G401.6 (cell line): ENCODE results near the gene EMB.
"Not testable (repeated sequence)": the region's sequence is repeated elsewhere in the genome, so short reads cannot be mapped to it uniquely, and the experiment has no call there.

Experiments
- FAIRE-seq: peaks from 2 replicates; lab custom pipeline; 2012; peaks lifted over from hg19 to GRCh38; lab: Jason Lieb, UNC

Gene EMB, protein sequence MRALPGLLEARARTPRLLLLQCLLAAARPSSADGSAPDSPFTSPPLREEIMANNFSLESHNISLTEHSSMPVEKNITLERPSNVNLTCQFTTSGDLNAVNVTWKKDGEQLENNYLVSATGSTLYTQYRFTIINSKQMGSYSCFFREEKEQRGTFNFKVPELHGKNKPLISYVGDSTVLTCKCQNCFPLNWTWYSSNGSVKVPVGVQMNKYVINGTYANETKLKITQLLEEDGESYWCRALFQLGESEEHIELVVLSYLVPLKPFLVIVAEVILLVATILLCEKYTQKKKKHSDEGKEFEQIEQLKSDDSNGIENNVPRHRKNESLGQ

DNA sequence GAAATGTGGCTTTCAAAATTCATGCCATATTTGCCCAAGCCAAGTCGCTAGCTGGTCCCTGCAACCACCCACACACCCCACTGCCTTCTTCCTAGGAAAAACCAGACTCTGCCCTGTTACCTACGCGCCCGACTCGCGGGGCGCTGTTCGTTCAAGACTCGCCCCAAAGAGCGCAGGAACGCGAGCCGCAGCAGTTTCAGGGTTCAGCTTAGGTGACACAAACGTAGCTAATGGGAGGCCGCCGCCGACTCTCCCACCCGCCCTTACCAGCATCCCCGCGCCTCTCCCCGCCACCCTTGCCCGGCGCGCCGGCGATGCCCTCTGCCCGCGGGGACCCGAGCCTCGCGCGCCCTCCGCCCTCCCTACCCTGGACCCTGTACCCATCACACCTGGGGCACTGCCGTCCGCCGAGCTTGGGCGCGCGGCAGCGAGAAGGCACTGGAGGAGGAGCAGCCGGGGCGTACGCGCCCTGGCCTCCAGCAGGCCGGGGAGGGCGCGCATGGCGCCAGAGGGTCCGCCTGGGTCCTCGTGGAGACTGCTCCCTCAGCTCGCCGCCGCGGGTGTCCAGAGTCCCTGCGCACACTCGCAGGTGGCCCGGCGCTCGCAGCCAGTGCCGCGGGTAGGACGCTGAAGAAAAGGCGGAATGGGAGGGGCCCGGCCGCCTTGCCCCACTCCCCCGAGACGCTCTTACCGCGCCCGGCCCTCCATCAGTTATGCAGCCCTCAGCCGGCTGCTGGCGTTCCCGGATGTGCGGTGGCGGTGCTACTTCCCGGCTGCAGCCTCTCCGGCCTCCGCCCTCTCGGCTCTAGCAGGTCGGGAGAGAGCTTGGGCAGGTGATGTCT, at the start of gene EMB:
Gene EMB (minus strand): TSS at position 638 of the 842 bp plus-strand sequence. CDS start 137 bp downstream, at position 501.
- no peak for FAIRE-seq

DNA sequence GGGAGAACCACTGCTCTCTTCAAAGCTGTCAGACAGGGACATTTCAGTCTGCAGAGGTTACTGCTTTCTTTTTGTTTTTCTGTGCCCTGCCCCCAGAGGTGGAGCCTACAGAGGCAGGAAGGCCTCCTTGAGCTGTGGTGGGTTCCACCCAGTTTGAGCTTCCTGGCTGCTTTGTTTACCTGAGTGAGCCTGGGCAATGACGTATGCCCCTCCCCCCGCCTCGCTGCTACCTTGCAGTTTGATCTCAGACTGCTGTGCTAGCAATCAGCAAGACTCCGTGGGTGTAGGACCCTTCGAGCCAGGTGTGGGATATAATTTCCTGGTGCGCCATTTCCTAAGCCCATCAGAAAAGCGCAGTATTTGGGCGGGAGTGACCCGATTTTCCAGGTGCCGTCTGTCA, 48.4 kb upstream of the EMB start:
- not testable (repeated sequence) for FAIRE-seq

DNA sequence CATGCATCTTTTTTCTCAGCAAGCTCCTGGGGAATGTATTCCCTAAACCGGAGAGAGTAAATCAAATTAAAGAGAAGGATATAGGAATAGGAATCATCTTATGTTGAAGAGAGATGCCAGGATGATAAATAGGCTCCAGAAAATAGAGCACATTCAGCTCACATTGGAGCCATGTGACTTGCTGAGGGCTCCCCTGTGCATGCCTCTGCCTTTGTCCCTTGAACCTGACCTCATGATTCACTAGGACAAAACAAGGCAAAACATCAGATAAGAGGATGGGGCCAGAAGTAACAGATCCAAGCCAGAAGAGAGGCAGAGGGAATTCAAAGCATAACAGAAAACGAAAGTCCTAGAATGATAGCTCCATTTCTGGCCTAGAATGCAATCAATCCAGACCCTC, 37.7 kb upstream of the EMB start:
- FAIRE-seq = not testable (repeated sequence)

DNA sequence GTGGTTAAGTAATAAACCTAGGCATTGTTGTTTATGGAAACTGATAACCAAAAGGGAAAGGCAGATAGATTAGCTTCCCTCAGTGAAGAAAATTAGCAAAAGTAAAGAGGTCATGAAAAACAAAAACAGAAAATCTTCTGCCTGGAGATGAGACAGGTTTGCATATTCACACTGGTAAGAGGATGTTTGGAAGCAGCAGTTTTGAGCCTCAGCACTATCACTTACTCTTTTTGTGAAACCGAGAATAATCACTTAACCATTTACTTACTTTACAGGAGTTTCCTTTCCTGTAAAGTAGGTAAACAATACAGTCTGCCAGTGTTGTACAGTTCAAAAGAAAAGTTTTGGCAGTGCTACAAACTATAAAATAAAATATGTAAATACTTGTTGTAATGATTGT, 35.5 kb upstream of the EMB start:
- no peak for FAIRE-seq

DNA sequence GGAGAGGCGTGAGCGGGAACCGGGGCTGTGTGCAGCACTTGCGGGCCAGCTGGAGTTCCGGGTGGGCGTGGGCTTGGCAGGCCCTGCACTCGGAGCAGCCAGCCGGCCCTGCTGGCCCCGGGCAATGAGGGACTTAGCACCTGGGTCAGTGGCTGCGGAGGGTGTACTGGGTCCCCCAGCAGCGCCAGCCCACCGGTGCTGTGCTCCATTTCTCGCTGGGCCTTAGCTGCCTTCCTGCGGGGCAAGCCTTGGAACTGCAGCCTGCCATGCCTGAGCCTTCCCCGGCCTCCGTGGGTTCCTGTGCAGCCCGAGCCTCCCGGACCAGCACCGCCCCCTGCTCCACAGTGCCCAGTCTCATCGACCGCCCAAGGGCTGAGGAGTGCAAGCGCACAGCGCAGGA, 23.9 kb upstream of the EMB start:
- FAIRE-seq = not testable (repeated sequence)

DNA sequence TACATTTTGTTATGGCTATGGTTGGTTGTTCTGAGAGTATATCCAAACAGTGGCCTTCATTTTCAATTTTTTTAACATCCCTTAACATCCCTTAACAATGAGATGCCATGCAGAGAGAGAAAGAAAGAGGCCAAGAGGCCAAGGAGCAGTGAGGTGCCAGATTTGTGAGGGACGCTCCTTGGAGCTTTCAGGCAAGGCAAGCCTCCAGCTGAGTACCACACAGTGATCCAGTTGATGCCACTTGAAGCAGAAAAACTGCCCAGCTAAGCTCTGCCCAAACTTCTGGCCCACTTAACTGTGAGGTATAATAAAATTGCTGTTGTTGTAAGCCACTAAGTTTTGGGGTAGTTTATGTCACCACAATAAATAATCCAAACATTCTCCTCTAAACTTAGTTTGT, 22.6 kb upstream of the EMB start:
- FAIRE-seq = no peak

DNA sequence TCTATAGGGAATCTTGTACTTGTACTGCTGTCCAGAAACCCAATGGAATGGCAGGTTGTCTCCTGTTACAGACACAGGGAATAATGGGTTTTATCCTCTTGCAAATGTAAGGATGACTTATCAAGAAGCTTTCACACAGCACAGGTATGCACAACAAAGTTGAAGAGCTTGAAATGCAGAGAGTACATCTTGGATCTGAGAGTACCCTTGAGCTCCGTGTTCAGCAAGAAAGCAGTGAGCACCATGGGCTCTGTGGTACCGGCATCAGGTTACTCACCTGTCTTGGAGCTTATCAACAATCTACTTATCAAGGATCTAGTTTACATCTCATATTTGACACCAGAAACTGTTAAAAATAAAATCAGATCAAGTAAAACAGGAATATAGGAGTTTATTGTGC, 22.0 kb upstream of the EMB start:
- no peak for FAIRE-seq

DNA sequence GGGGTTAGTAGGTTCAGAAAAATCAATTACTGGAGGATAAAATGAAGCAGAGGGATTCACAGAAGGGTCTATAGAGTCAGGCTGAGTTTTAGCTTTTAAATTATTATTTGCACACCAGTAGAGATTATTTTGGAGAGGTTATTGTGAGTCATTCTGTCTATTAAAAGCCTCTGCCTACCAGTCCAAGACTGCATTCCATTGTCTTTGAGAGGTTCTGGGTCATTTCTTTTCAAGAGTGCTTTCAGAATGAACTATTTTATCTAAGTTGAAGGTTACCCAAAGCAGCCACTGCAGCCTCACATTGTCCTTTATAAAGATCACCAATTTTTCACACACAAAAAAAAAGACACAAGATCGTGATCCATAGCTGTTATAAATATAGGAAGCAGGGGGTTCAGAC, 21.5 kb upstream of the EMB start:
- not testable (repeated sequence) for FAIRE-seq

DNA sequence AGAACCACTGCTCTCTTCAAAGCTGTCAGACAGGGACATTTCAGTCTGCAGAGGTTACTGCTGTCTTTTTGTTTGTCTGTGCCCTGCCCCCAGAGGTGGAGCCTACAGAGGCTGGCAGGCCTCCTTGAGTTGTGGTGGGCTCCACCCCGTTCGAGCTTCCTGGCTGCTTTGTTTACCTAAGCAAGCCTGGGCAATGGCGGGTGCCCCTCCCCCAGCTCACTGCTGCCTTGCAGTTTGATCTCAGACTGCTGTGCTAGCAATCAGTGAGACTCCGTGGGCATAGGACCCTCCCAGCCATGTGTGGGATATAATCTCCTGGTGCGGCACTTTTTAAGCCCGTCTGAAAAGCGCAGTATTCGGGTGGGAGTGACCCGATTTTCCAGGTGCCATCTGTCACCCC, 17.3 kb upstream of the EMB start:
- FAIRE-seq = not testable (repeated sequence)

DNA sequence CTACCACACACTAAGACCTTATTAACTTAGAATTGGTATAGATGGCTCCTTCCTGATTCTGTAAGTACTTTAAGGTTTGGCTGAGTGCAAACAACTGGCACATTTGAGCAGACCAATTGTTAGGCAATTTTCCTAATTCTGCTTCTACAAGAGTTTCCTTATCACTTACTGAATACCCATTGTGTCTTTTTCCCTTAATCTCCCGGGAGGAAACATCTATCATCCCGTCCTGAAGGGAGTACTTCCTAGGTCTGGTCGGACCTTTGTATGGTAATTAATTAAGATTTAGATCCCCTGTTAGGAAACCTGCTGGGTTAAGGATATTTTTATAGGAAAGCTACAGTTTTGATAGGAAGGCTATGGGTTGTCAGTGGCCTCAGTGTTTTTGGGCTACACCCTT, 8.2 kb upstream of the EMB start:
- FAIRE-seq = not testable (repeated sequence)

DNA sequence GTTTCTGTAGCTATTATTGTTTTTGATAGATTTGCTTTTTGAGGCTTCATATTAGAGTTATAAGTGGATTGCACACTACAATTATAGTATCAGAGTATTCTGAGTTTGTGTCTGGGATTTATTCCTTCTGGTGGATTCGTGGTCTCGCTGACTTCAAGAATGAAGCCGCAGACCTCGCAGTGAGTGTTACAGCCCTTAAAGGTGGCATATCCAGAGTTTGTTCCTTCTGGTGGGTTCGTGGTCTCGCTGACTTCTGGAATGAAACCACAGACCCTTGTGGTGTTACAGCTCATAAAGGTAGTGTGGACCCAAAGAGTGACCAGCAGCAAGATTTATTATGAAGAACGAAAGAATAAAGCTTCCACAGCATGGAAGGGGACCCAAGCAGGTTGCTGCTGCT, 6.9 kb upstream of the EMB start:
- no peak for FAIRE-seq

DNA sequence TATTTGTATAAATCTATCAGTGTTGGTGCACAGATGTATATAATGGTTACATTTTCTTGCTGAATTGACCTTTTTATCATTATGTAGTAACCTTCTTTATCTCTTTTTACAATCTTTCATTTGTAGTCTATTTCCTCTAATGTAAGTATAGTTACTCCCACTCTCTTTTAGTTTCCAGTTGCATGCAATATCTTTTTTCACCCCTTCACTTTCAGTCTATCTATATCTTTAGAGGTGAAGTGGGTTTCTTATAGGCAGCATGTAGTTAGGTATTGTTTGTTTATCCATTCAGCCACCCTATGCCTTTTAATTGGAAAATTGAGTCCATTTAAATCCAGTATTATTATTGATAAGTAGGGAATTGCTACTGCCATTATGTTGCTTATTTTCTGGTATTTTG, 6.1 kb upstream of the EMB start:
- FAIRE-seq = no peak

DNA sequence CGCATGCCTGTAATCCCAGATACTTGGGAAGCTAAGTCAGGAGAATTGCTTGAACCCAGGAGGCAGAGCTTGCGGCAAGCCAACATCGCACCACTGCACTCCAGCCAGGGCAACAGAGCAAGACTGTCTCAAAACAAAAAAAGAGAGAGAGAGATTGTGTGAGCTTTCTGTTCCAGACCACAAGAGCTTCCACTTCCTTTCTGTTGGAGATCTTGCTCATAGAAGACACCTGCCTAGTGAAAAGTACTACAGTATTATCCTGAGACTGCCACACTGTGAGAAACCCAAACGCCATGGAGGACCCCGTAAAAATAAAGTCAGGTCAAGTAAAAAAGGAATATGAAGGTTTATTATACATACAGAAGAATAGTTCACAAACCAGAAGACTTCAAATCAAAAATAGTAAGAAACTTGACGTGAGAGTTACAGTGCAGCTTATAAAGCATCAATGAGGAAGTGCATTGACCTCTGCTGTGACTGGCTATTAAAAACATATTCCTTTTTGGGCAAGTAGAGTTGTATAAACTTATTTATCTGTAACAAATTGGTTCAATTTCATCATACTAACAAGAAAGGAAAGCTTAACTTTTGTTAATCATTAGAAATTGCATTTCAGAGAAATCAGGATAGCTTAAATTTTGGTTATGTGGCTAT, 4.3 kb upstream of the EMB start:
- FAIRE-seq = no peak

DNA sequence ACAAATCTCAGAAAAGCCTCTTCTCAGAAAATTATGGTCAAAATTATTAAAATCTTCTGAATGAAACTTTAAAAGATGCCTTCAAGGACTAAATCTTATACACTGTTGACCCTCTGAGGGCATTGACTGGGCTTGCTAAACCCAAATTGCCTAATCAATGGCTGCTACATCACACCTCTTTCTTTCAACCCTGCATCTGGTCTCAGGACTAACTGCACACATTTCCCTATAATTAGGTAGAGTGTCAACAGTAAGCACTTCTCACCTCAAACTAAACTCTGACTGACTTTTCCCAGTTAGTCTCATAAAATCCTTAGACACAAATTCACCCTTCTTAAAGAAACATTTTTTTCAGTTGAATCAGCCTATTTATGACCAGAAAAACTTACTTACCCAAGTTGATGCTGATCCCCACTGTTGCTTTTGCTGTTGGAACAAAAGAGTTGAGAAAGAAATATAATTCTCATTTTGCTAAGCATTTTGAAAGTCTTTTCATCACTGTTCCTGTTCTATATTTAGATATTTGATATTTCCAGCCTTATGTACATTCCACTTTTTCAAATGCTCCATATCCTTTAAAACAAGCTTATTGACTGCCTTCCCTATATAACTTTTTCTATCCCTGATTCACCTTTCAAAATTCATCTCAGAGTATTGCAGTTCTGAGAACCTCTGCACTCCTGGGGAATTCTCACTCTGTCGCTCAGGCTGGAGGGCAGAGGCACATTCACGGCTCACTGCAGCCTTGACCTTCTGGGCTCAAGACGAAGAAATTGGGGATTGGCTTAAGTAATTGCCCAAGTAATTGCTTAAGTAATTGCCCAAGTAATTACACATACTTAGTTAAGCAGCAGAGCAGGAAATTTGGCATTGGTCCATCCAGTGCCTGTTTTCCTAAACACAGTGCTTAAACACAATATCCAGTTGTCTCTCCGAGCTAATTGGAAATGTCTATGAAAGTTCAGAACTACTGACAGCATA, 1.8 kb upstream of the EMB start:
- not testable (repeated sequence) for FAIRE-seq

DNA sequence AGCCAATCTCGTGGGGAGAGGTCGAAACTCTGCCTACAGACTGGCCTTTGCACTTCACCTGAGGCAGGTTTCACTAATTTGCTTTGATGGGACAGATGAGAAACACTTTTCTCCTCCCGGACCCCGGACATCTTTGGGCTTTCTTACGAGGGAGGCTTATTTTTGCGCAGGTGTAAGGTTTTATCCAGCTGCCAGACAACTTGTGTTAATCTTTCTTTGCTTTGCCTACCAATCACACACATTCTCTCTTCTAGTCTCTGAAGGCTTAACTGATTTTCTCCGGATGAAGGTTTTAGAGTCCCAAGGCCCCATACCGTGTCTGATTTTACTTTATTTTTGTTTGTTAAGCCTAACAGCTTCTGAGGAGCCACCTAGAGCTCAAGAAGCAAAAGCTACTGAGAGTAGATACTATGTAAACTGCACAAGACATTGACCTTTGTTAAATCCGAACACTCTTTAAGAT, 436 bp upstream of the EMB start:
- FAIRE-seq = no peak

DNA sequence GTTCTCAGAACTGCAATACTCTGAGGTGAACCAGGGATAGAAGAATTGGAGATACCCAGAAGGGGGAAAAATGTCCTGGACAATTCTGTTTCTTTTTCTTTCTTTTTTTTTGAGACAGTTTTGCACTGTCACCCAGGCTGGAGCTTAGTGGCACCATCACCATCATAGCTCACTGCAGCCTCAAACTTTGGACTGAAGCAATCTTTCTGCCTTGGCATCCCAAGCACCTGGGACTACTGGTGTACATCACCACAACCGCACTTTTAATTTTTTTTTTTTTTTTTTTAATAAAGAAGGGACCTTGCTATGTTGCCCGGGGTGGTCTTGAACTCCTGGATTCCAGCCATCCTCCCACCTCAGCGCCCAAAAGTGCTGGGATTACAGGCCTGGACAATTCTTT, 1.9 kb downstream of the EMB start:
- no peak for FAIRE-seq

DNA sequence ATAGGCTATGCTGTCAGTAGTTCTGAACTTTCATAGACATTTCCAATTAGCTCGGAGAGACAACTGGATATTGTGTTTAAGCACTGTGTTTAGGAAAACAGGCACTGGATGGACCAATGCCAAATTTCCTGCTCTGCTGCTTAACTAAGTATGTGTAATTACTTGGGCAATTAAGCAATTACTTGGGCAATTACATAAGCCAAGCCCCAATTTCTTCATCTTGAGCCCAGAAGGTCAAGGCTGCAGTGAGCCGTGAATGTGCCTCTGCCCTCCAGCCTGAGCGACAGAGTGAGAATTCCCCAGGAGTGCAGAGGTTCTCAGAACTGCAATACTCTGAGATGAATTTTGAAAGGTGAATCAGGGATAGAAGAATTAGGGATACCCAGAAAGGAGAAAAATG, 3.0 kb downstream of the EMB start:
- not testable (repeated sequence) for FAIRE-seq

DNA sequence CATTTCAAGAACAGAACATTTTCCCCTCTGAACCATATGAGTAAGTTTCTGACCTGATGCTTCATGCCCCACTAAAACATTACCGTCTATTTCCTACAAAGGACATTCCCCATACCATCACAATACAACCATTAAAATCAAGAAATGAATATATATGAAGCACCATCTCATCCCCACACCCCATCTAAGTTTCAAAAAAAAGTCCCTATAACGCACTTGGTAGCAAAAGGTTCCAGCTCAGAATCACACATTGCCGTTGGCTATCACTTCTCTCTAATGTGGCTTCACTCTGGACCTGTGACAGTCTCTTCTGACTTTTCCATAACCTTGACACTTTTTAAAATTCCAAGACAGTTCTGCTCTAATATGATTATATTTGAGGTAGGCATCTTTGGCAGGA, 5.9 kb downstream of the EMB start:
- no peak for FAIRE-seq

DNA sequence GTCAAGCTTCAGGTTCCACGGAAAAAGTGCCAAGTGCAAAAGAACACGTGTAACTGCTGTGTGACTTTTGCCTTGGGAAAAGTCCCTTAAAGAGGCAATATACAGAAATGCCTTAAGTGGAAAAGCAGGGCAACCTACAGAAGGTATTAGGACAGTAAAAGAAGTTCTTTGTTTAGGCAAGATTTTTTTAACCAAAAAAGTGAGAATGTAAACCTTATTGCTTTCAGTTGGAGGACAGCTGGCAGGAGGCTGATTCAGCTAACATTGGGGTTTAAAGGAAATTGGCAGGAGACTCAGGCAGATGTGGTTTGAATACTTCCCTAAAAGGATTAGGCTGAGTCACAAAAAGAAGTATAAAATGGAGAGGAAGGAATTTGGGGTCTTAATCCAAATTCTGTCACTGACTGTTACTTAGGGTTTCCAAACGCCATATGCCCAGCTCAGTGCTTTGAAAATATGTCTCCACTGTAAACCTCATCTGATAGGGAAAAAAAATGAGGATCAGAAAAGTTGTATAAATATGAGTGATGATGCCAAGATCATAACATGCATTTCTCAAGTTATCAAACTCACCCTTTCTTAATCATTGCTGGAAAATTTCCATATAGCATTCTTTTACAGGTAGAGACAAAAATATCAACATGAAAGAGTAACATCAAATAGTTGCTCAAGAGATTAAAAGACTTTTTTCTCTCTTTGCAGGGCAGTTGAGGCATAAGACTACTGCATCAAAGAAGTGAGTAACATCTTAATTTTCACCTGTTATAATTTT, 9.8 kb downstream of the EMB start:
- FAIRE-seq = not testable (repeated sequence)

DNA sequence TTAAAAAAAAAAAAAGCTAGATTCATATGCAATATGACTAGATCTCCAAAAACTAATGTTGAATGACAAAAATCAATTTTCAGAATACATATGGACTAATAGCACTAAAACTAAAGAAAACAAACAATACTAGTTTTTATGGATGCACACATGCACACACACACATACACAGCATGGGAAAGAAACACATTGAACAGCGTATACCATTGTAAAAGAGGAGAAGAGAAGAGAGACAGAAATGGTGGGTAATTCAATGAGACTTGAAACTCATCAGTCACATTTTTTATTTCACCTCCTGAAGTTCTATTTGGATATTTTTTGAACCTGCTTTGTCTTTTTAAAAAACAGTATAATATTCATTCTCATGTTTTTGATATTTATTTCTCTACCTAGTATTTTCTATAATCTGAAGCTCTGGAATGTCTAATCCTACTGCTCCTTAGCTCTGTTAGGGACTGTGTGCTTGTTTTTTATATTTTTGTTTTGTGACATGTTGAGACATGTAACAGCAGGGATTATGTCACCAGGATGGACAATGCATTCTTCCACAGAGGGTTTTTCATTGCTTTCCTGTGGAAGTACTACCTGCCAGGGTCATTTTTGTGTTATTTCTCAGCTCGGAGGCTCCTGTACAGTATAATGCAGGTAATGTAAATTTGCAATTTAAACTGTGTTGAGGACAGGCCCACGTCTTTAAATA, 17.8 kb downstream of the EMB start:
- FAIRE-seq = not testable (repeated sequence)
